ENCODE measurements around the gene CLN3.
"Not testable (repeated sequence)": the region's sequence is repeated elsewhere in the genome, so short reads cannot be mapped to it uniquely, and the experiment has no call there.

CLN3 gene

DNA sequence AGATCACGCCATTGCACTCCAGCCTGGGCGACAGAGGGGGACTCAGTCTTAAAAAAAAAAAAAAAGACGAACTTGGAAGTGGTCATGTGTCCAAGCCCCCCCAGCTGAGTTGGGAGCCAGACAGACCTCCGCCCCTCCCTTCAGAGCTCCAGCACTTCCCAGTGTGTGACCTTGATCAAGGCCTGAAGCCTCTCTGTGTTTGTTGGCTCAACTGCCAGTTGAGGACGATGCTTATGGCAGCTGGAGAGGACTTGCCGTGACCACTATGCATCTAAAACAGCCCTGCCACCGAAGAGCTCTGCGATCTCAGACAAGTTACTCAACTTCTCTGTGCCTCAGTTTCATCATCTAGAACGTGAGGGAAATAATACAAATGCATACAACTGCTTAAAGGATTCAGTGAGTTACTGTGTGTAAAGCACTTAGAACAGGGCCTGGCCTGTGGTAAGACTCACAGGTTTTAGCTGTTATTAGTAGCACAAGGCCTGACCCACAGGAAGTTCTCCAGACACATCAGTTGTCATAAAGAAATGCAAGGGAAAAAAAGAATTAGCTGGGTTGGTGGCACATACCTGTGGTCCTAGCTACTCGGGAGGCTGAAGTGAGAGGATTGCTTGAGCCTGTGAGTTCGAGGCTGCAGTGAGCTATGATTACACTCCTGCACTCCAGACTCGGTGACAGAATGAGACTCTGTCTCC, 21.8 kb upstream of the CLN3 start:
- DNase-seq: no peak

DNA sequence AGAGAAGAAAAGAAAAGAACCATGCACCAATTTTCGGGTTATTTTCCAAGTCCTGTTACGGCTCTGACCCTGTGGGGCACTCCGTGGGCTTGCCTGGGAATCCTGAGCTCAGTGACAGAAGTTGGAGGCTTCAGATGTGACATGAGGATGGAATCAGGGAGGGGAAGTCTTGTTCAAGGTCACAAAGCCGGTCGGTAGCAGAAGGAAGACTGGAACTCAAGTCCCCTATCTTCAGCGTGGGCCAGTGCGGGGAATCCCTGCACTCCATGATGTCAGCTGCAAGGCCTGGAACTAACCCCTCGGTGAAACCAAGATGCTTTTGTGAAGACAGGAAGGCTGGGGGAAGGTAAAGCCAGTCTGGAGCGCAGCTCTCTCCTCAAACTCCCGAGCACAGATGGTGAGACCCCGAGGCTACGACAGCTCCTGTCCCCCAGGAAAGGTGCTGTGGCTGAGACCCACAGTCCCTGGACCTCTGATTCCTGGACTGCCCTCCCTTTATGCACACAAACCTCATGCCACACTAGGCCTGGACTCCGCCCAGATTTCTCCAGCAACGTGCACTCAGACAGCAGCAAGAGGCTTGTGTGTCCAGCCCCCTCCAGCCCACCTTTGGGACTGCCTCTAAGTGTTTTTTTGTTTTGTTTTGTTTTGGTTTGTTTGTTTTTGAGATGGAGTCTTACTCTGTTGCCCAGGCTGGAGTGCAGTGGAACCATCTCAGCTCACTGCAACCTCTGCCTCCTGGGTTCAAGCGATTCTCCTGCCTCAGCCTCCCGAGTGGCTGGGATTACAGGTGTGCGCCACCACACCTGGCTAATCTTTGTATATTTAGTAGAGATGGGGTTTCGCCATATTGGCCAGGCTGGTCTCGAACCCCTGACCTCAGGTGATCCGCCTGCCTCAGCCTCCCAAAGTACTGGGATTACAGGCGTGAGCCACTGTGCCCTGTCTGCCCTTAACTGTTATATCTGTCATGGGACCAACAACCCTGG, 20.2 kb upstream of the CLN3 start:
- no peak for DNase-seq

DNA sequence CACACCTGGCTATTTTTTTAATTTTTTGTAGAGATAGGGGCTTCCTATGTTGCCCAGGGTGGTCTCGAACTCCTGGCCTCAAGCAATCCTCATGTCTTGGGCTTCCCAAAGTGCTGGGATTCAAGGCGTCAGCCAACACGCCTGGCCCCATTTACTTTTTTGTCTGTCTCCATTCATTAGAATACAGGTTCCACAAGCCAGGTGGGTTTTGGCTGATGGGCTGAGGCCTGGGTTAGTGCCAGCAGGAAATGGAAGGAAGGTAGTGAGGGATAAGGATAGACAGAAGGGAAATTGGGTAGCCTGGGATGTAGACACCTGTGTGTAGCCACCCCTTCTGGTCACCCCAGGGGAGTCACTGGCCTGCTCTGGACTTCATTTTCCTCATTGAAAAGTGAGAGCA, 19.2 kb upstream of the CLN3 start:
- no peak for DNase-seq

DNA sequence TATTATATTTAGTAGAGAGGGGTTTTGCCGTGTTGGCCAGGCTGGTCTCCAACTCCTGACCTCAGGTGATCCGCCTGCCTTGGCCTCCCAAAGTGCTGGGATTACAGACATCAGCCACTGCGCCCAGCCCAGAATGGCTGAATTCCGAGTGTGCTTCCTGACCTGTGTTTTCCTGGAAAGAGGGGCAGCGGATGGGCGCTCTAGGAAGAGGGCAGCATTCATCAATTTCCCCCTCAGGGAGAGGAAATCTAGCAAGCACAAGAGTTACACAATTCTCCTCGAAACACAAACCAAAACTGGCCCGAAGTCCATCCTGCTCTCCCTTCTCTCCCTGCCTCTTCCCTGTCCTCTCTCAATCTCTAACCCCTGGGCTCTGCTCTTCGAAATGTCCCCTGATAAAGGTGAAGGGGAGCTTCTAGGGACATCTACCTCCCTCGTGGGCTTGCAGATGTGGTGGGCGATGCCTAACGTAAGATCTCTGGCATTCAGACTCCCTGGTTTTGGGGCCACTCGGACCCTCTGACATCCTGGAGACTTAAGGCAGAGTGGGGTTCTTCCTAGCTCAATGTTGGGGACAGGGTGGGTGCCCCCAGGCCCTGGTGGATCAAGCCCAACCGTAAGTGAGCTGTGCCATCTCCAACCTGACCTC, 13.7 kb upstream of the CLN3 start:
- no peak for DNase-seq

DNA sequence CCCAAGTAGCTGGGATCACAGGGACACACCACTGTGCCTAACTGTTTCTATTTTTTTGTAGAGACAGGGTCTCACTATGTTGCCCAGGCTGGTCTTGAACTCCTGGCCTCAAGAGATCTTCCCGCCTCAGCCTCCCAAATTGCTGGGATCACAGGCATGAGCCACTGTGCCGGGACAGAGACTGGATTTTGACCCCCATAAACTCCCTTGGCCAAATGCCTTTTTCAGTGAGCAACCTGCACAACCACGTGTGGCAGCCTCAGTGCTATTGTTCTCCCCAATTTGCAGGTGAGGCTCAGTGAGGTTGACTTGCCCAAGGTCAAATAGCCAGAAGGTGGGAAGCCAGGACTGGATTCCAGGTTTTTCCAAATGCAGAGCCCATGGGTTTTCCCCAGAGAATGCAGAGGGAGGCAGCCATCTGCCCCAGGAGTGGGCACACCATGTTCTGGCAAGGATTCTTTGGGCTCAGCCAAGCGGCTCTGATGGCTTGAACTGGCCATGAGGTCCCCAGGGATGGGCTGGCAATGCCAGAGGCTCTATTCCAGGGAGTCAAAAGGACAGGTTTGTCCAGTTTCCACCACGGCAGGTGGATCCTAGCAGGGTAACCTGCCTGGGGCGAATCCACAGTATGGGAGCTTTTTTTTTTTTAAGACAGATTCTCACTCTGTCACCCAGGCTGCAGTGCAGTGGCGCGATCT, 13.0 kb upstream of the CLN3 start:
- DNase-seq: no peak

DNA sequence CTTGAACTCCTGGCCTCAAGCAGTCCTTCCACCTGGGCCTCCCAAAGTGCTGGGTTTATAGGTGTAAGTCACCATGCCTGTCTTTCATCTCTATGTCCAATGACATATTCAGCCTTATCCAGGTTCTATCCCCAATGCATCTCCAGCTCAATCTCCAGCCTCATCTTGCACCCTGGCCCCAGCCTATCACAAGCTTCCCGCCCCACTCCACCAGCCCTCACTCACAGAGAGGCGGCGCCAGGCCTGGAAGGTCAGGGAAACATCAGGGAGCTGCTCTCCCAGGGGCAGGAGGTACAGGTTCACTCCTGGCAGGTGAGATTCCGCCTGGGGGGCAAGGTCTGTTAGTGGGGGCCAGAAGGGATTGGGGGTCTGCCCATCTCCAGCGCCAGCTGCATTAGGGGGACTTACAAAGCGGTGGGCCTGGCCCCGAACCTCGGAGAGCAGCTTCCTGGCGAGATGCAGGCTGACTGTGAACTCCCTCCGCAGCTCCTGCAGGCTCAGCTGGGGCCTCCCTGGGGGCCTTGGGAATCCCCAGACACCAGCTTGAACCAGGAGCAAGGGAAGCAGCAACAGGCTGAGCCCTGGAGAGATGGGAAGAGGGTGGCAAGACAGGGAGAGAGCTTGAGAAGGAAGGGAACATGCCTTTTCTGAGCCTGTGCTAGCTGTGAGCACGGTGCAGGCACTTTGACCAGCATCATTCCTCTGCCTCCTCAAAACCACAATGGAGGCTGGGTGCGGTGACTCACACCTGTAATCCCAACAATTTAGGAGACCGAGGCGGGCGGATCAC, 11.8 kb upstream of the CLN3 start:
- DNase-seq: no peak

DNA sequence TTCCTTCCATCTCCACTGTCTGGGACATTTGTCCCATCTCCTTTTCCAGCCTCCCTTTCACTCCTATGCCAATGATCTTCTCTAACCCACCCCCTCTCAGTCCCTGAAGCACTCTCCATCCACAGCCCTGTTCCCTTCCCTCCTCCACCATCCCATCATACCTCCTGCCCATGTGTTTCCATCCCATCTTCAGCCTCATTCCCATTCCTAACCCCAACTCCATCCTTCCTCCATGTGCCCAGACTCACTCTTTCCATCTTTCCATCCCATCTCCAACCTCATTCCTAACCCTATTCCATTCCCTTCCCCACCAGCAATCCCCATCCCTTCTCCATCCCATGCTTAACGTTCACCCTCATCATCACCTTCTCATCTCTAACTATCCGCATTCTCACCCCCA, 10.4 kb upstream of the CLN3 start:
- DNase-seq: no peak

DNA sequence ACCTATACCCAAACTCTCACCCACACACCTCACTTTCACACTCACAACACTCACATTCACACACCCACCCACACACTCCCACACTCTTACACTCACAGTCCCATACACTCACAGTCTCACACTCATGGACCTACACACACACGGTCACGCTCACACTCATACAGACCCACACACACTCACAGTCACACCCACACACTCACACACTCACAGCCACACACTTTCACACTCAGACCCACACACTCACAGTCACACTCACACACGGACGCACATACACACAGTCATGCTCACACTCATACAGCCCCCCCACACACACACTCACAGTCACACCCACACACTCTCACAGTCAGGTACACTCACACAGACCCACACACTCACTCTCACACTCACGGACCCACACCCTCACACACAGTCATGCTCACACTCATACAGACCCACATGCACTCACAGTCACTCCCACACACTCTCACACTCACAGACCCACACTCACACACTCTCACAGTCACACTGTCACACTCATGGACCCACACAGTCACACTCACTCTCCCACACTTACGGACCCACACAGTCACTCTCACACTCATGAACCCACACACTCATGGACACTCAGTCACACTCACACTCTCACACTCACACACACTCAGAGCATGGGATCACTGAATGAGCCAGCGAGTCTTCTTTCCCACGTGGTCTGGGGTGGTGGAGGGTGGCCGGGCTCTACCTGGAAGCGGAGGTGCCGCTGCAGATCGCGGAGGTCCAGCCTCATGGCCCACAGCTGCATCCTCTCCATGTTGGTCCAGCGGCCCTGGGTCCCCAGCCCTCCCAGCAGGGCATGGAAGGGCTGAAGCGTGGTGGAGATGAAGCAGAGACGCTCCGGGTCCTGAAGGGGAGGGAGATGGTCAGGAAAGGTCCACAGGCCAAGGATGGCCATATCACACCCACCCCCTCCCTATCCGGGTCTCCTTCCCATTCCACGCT, 9.7 kb upstream of the CLN3 start:
- DNase-seq: no peak

DNA sequence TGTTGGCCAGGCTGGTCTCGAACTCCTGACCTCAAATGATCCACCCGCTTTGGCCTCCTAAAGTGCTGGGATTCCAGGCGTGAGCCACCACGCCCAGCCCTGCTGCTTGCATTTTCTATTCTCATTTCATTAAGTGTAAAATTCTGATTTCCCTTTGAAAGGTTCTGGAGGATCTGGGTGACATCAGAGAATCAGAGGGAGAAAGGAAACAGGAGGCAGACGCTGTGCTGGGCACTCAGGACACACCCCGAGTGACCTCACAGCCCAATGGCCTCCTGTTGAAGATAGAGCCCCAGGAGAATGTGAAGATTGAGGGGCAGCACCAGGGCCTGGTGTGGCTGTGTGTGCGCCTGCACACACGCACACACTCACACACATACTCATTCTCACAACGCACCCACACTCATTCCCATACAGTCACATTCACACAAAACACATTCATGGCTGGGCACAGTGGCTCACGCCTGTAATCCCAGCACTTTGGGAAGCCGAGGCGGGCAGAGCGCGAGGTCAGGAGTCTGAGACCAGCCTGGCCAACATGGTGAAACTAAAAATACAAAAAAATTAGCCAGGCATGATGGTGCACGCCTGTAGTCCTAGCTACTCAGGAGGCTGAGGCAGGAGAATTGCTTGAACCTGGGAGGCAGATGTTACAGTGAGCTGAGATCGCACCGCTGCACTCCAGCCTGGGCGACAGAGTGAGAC, 8.8 kb upstream of the CLN3 start:
- DNase-seq: not testable (repeated sequence)

DNA sequence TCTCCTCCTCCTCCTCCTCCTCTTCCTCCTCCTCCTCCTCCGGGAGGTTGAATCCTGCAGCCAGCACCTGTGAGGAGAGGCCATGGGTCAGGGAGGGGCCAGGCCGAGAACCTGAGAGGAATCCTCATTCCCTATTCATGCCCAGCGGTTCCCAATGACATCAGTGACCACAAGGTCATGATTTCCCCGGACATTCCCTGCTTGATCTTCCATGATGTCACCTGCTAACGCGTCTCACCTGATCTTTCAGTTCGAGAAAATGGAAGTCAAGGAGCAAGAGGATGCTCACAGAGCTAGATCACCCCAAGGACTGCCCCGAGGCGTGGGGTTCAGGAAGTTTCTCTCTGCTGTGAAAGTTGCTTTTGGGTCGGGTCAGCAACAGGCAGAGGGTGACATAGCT, 8.0 kb upstream of the CLN3 start:
- no peak for DNase-seq

DNA sequence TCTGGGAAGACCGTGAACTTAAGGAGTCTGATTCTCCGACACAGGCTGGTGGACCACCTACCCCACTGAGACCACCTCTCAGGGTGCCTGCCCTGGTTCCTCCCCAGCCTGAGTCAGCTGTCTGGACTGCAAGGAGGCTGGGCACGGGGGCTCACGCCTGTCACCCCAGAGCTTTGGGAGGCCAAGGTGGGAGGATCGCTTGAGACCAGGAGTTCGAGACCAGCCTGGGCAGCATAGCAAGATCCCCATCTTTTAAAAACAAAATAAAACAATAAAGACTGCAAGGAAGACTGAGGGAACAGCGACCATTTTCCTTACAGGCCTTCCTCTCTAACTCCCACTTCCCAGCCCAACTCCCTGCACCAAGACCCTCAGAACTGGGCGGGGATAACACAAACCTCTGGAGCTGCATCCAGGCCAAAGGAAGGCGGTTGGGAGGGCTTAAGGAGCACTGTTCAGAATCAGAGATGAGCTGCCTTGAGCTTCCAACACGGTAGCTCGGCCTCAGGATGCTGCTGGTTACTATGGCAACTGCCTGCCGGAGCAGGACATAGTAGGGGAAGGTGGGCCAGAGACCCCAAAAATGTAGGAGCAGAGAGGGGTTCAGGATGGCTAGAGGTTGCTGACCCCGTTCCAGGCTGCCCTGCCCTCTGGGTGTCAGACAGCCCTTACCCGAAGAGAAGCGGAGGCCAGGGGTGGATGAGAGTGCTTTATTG, 7.0 kb upstream of the CLN3 start:
- no peak for DNase-seq

DNA sequence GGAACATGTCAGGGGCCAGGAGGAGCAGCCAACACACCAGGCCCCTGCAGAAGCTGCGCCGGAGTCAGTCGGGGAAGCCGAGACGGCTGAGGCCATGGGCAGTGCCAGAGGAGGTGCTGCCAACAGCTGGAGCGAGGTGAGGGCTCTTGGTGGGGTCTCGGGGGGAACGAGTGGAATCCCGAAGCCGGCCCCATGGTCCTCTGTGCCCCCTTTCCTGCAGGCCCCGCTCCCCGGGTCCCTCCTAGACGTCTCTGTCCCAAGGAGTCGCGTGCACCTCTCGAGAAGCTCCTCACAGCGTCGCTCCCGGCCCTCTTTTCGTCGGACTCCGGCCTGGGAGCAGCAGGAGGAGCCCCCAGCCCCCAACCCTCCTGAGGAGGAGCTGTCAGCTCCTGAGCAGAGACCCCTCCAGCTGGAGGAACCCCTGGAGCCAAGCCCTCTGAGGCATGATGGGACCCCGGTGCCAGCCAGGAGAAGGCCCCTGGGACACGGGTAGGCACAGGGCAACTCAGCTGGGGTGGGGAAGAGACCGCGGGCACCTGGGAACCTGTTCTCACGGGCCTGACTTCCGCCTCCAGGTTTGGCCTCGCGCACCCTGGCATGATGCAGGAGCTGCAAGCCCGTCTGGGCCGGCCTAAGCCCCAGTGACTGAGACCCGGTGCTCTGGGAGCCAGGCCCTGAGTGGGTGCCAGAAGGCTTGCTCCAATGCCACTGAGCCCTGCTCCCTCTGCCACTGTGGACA, 6.2 kb upstream of the CLN3 start:
- no peak for DNase-seq

DNA sequence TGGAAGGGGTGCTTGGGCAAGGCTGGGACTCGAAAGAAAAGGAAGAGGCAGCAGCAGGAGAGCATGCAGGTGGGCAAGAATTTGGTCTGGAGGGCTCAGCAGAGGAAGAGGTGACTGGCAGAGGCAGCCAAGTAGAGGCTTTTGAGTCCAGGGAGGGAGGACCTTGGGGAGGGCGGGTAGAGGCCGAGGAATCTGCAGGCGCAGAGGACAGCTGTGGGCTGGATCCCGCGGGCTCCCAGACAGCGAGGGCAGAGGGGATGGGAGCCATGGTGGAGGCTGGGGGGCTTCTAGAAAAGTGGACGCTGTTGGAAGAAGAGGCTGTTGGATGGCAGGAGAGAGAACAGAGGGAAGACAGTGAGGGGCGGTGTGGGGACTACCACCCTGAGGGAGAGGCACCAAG, 5.5 kb upstream of the CLN3 start:
- no peak for DNase-seq

DNA sequence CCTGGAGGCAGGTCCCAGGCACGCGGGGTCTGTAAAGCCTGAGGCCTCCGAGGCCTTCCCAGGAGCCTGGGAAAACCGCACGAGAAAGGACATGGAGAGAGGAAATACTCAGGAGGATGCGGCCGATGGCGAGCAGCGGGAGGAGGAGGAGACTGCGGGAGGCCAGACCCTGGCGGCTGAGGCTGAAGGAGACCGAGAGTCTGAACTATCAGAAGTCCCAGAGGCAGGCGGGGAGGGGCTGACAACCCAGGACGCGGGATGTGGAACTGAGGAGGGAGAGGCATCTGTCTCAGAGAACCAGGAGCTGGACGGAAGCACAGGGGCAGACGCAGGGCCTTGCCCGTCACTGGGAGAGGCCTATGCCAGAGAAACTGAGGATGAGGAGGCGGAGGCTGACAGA, 5.0 kb upstream of the CLN3 start:
- no peak for DNase-seq

DNA sequence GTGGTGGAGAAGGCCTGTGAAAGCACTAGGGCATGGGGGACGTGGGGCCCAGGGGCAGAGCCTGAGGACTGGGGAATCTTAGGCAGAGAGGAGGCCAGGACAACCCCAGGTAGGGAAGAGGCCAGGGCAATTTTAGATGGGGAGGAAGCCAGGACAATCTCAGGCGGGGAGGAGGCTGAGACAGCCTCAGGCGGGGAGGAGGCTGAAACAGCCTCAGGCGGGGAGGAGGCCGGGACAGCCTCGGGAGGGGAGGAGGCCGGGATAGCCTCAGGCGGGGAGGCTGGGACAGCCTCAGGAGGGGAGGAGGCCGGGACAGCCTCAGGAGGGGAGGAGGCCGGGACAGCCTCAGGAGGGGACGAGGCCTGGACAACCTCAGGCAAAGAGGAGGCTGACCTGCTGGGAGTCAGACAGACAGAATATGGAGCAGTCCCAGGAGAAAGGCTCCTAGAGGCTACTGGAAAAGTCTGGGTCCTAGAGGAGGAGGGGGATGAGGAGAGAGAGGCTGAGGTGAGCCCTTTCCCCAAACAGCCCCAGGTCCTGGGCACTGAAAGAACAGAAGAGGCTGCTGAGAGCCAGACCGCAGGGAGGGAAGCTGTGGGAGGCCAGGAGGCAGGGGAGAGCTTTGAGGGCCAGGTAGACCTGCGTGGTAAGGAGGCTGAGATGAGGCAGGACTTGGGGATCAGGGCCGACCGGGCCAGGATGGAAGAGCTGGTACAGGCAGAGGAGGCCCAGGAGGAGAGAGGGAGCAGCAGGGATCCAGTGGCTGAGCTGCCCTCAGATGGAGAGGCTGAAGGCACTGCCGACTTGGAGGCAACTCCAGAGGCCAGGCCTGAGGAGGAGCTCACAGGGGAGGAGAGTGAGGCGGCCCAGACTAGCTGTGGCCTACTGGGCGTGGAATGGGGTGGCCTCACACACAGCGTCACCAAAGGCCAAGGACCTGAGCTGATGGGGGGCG, 4.2 kb upstream of the CLN3 start:
- DNase-seq: no peak

DNA sequence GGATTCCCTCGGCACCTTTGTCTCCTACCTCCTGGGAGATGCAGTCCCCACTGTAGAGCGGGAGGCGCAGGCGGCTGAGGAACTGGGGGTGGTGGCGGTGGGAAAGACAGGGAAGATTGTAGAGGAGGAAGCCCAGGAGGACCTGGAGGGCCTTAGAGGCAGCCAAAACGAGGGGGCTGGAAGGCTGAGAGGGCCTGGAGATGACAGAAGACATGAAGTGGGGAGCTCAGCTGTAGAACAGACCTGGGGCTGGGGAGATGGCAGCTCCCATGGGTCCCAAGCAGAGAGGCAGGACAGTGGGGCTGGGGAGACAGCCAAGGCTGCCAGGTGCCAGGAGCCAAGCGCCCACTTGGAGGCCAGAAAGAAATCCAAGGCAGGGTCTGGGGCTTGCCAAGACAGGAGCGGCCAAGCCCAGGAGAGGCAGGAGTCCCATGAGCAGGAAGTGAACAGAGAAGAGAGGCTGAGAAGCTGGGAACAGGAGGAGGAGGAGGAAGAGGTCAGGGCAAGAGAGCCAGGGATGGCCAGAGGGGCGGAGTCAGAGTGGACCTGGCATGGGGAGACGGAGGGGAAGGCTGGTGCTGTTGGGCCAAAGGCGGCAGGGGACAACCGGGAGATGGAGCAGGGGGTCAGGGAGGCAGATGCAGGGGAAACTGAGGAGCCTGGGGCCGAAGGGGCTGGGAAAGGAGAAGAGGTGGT, 3.4 kb upstream of the CLN3 start:
- DNase-seq: no peak
